PC-3 (cell line): ENCODE data around the gene C1GALT1. TPM values are rescaled to one million over a fixed set of nuclear protein-coding genes. Genes with fewer than 3 reads are reported as not detected.
"Not testable (repeated sequence)": the region's sequence is repeated elsewhere in the genome, so short reads cannot be mapped to it uniquely, and the experiment has no call there.

Experiments used
- ATAC-seq: fragments of 200-7000 bp; cut with Tn5 transposase; 2 replicates; pipeline ENCODE4 v1.9.1; 2020; ENCODE audit warnings: mild to moderate bottlenecking, moderate library complexity
- BruUV-seq: library from RNA; stranded (reverse); fragments of 400-500 nt; replicated peaks from 2 replicates; lab custom pipeline; 2021; lab: Mats Ljungman, UMichigan
- CTCF ChIA-PET: fragments of 300-600 bp; sonication (Branson Sonifier 250); formaldehyde crosslinking; loops from one replicate; lab custom pipeline; 2022; ENCODE audit warnings: antibody characterized with exemption; lab: Charles Lee
- POLR2A ChIA-PET: fragments of 300-600 bp; sonication (Branson Sonifier 250); formaldehyde crosslinking; loops from one replicate; lab custom pipeline; 2022; ENCODE audit warnings: antibody characterized with exemption; ENCODE audit not compliant: unreplicated experiment; lab: Charles Lee
- DNase-seq: peaks from one replicate; pipeline ENCODE4 v3.0.0-alpha.2; 2015
- H2AFZ ChIP-seq: fragments of 300-600 bp; sonication (generic); 2 replicates; pipeline ENCODE4 v1.6.0; 2016; ENCODE audit warnings: antibody characterized with exemption, low read length
- H3F3A ChIP-seq: fragments of 300-600 bp; sonication (generic); one replicate; pipeline ENCODE4 v1.6.0; 2017; ENCODE audit warnings: antibody characterized with exemption, low read length, control low read depth, mild to moderate bottlenecking; ENCODE audit not compliant: unreplicated experiment
- H3K27ac ChIP-seq: fragments of 300-600 bp; sonication (generic); 2 replicates; pipeline ENCODE4 v1.5.1; 2016; ENCODE audit warnings: mild to moderate bottlenecking, low read length
- H3K27me3 ChIP-seq: fragments of 300-600 bp; sonication (generic); 2 replicates; pipeline ENCODE4 v1.6.1; 2016; ENCODE audit warnings: low read length, mixed read lengths
- H3K36me3 ChIP-seq: fragments of 300-600 bp; sonication (generic); 2 replicates; pipeline ENCODE4 v1.6.1; 2016; ENCODE audit warnings: low read depth, mixed run types, low read length, mixed read lengths
- H3K4me1 ChIP-seq: fragments of 300-600 bp; sonication (generic); 2 replicates; pipeline ENCODE4 v1.5.1; 2016; ENCODE audit warnings: low read length; ENCODE audit not compliant: insufficient read depth
- H3K4me2 ChIP-seq: fragments of 300-600 bp; sonication (generic); 2 replicates; pipeline ENCODE4 v1.6.0; 2016; ENCODE audit warnings: low read length
- H3K4me3 ChIP-seq: fragments of 300-600 bp; sonication (generic); 2 replicates; pipeline ENCODE4 v1.5.1; 2016; ENCODE audit warnings: mild to moderate bottlenecking, low read length, mixed read lengths
- H3K79me2 ChIP-seq: fragments of 300-600 bp; sonication (generic); 2 replicates; pipeline ENCODE4 v1.6.1; 2017; ENCODE audit warnings: low read length, mixed read lengths
- H3K9ac ChIP-seq: fragments of 300-600 bp; sonication (generic); 2 replicates; pipeline ENCODE4 v1.6.0; 2016; ENCODE audit warnings: mild to moderate bottlenecking, low read length
- H3K9me2 ChIP-seq: fragments of 300-600 bp; sonication (generic); replicated peaks from 2 replicates; pipeline ENCODE4 v1.6.1; 2016; ENCODE audit warnings: mixed run types, low read length, mixed read lengths
- H3K9me3 ChIP-seq: fragments of 300-600 bp; sonication (generic); 2 replicates; pipeline ENCODE4 v1.6.1; 2016; ENCODE audit warnings: low read length, mixed read lengths
- H4K20me1 ChIP-seq: fragments of 300-600 bp; sonication (generic); 2 replicates; pipeline ENCODE4 v1.6.1; 2016; ENCODE audit warnings: low read length, mixed read lengths
- EZH2 ChIP-seq: fragments of 300-600 bp; sonication (generic); IDR thresholded peaks from one replicate; pipeline ENCODE4 v1.6.1; 2017; ENCODE audit warnings: antibody characterized with exemption, mild to moderate bottlenecking, low read length; ENCODE audit not compliant: unreplicated experiment
- EZH2phosphoT487 ChIP-seq: fragments of 300-600 bp; sonication (generic); IDR thresholded peaks from 2 replicates; pipeline ENCODE4 v1.6.1; 2018; ENCODE audit warnings: mild to moderate bottlenecking, antibody characterized with exemption, low read length, borderline replicate concordance
- intact Hi-C: fragments of 100-400 bp; cut with micrococcal nuclease; formaldehyde crosslinking; loops from 2 replicates; pipeline ENCODE4 v1.9.0; 2023
- total RNA-seq: library from RNA; depleted of rRNA; stranded (reverse); fragments of >200 nt; gene quantifications from 2 replicates; pipeline ENCODE4 v1.2.3, GENCODE V29; 2014
- TF ChIP-seq, protein P1 (sequence below): fragments of 300-600 bp; sonication (generic); conservative IDR thresholded peaks from 2 replicates; pipeline ENCODE4 v1.5.1; 2017; ENCODE audit warnings: antibody characterized with exemption, low read depth, mild to moderate bottlenecking, low read length

Gene C1GALT1
- total RNA-seq, 1 experiment from 2014 or later: 32.3 TPM

GRCh38 chr7:7152315-7152714 is 30.0 kb upstream of the C1GALT1 start:
- no peak for TF ChIP-seq EZH2
- TF ChIP-seq EZH2phosphoT487: no peak
- TF ChIP-seq, protein P1, sequence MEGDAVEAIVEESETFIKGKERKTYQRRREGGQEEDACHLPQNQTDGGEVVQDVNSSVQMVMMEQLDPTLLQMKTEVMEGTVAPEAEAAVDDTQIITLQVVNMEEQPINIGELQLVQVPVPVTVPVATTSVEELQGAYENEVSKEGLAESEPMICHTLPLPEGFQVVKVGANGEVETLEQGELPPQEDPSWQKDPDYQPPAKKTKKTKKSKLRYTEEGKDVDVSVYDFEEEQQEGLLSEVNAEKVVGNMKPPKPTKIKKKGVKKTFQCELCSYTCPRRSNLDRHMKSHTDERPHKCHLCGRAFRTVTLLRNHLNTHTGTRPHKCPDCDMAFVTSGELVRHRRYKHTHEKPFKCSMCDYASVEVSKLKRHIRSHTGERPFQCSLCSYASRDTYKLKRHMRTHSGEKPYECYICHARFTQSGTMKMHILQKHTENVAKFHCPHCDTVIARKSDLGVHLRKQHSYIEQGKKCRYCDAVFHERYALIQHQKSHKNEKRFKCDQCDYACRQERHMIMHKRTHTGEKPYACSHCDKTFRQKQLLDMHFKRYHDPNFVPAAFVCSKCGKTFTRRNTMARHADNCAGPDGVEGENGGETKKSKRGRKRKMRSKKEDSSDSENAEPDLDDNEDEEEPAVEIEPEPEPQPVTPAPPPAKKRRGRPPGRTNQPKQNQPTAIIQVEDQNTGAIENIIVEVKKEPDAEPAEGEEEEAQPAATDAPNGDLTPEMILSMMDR: no peak
- Histone ChIP-seq H3K27me3 (no peaks in the 10 kb centered on the region), H3K9me3 (no peaks in the 10 kb centered on the region), H3F3A (no peaks in the 10 kb centered on the region), H3K9ac (no peak overlapping the region), H3K4me3 (no peak overlapping the region), H3K79me2 (no peaks in the 10 kb centered on the region), H4K20me1 (no peaks in the 10 kb centered on the region), H3K9me2 (no peaks in the 10 kb centered on the region), H3K4me1 (peaks cover 6% of the 10 kb centered on the region; the same call in 1 of the 2 replicates), H3K4me2 (no peak overlapping the region), H2AFZ (no peak overlapping the region), H3K27ac (no peak overlapping the region), H3K36me3 (no peaks in the 10 kb centered on the region)
- ChIA-PET CTCF (no interaction called here), POLR2A (no interaction called here)
- no peak for DNase-seq
- intact Hi-C loops: no loop called here
- ATAC-seq: no peak
- no TSS peak for BruUV-seq

DNA sequence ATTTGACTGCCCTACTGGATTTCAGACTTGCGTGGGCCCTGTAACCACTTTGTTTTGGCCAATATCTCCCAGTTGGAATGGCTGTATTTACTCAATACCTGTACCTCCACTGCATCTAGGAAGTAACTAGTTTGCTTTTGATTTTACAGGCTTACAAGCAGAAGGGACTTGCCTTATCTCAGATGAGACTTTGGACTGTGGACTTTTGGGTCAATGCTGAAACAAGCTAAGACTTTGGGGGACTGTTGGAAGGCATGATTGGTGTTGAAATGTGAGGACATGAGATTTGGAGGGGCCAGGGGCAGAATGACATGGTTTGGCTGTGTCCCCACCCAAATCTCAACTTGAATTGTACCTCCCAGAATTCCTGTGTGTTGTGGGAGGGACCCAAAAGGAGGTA is 28.0 kb upstream of the C1GALT1 start:
- H3F3A ChIP-seq, intact Hi-C loops, POLR2A ChIA-PET, H3K36me3 ChIP-seq, ATAC-seq, H3K9me2 ChIP-seq, BruUV-seq, H3K4me3 ChIP-seq, H3K27ac ChIP-seq, H3K9me3 ChIP-seq, CTCF ChIA-PET, DNase-seq, H3K79me2 ChIP-seq, H2AFZ ChIP-seq, H3K27me3 ChIP-seq, H3K4me2 ChIP-seq, H4K20me1 ChIP-seq, H3K9ac ChIP-seq: not testable (repeated sequence)
- H3K4me1 ChIP-seq: peaks cover 11% of the 10 kb centered on the region; the same call in 1 of the 2 replicates

- Histone ChIP-seq H3K4me3 (no peak overlapping the region), H3K4me2 (no peak overlapping the region), H2AFZ (no peak overlapping the region), H3F3A (no peaks in the 10 kb centered on the region), H4K20me1 (no peaks in the 10 kb centered on the region), H3K27me3 (no peaks in the 10 kb centered on the region), H3K36me3 (no peaks in the 10 kb centered on the region), H3K4me1 (peaks cover 11% of the 10 kb centered on the region; the same call in 1 of the 2 replicates), H3K27ac (no peak overlapping the region), H3K79me2 (no peaks in the 10 kb centered on the region), H3K9ac (no peak overlapping the region), H3K9me3 (no peaks in the 10 kb centered on the region), H3K9me2 (no peaks in the 10 kb centered on the region)
- POLR2A ChIA-PET: no interaction called here
- TF ChIP-seq EZH2 (no peak), EZH2phosphoT487 (no peak)
- TF ChIP-seq, protein P1: no peak
- no TSS peak for BruUV-seq
- no peak for ATAC-seq
- DNase-seq: no peak
- CTCF ChIA-PET: no interaction called here
- intact Hi-C loops: no loop called here
Observed at GRCh38 chr7:7156663-7157062, 25.7 kb upstream of the C1GALT1 start.
